Neural progenitor cell (in vitro differentiated cells): ENCODE results near the gene GNB2. TPM values are rescaled to one million over a fixed set of nuclear protein-coding genes. Genes with fewer than 3 reads are reported as not detected.
"Not testable (repeated sequence)": the region's sequence is repeated elsewhere in the genome, so short reads cannot be mapped to it uniquely, and the experiment has no call there.

Source experiments
- DNase-seq: peaks from one replicate; pipeline ENCODE4 v3.0.0-alpha.2; 2016; ENCODE audit warnings: low spot score
- H2AFZ ChIP-seq: fragments of 200-600 bp; sonication (generic); replicated peaks from 2 replicates; pipeline ENCODE4 v1.6.1; 2016; ENCODE audit warnings: antibody characterized with exemption
- H3F3A ChIP-seq: fragments of 200-600 bp; sonication (generic); 2 replicates; pipeline ENCODE4 v1.6.1; 2016; ENCODE audit warnings: antibody characterized with exemption, low read depth
- H3K27ac ChIP-seq: fragments of 200-600 bp; sonication (generic); 2 replicates; pipeline ENCODE4 v1.5.1; 2016; ENCODE audit warnings: mild to moderate bottlenecking
- H3K27me3 ChIP-seq: fragments of 200-600 bp; sonication (generic); 2 replicates; pipeline ENCODE4 v1.6.1; 2016; ENCODE audit warnings: mild to moderate bottlenecking, moderate library complexity
- H3K36me3 ChIP-seq: fragments of 200-600 bp; sonication (generic); 2 replicates; pipeline ENCODE4 v1.5.1; 2016
- H3K4me1 ChIP-seq: fragments of 200-600 bp; sonication (generic); 2 replicates; pipeline ENCODE4 v1.6.1; 2016; ENCODE audit warnings: mixed run types
- H3K4me2 ChIP-seq: fragments of 200-600 bp; sonication (generic); 2 replicates; pipeline ENCODE4 v1.6.1; 2016
- H3K4me3 ChIP-seq: fragments of 200-600 bp; sonication (generic); 2 replicates; pipeline ENCODE4 v1.5.1; 2016
- H3K79me2 ChIP-seq: fragments of 200-600 bp; sonication (generic); 2 replicates; pipeline ENCODE4 v1.6.1; 2016; ENCODE audit warnings: low read depth
- H3K9ac ChIP-seq: fragments of 200-600 bp; sonication (generic); 2 replicates; pipeline ENCODE4 v1.6.1; 2016
- H3K9me3 ChIP-seq: fragments of 200-600 bp; sonication (generic); 2 replicates; pipeline ENCODE4 v1.5.1; 2016; ENCODE audit warnings: low read depth
- H4K20me1 ChIP-seq: fragments of 200-600 bp; sonication (generic); 2 replicates; pipeline ENCODE4 v1.6.1; 2016; ENCODE audit warnings: low read depth
- H3K27ac Mint-ChIP-seq: 3 replicates; pipeline ENCODE4 v1.8.0; 2021; ENCODE audit warnings: mixed read lengths
- H3K27me3 Mint-ChIP-seq: 2 replicates; pipeline ENCODE4 v1.8.0; 2022; ENCODE audit warnings: low read depth, mild to moderate bottlenecking, inconsistent platforms, moderate library complexity, mixed read lengths; ENCODE audit not compliant: insufficient read depth
- H3K36me3 Mint-ChIP-seq: 3 replicates; pipeline ENCODE4 v1.8.0; 2021; ENCODE audit warnings: mixed read lengths
- H3K4me1 Mint-ChIP-seq: 3 replicates; pipeline ENCODE4 v1.8.0; 2021; ENCODE audit warnings: mixed read lengths
- H3K4me3 Mint-ChIP-seq: 3 replicates; pipeline ENCODE4 v1.8.0; 2021; ENCODE audit warnings: mild to moderate bottlenecking, moderate library complexity, mixed read lengths
- H3K9me3 Mint-ChIP-seq: 3 replicates; pipeline ENCODE4 v1.8.0; 2020; ENCODE audit warnings: mixed read lengths
- CTCF ChIP-seq: fragments of 200-600 bp; sonication (generic); IDR thresholded peaks from 2 replicates; pipeline ENCODE4 v1.5.1; 2017; ENCODE audit warnings: antibody characterized with exemption, mild to moderate bottlenecking
- EZH2 ChIP-seq: fragments of 200-600 bp; sonication (generic); IDR thresholded peaks from 2 replicates; pipeline ENCODE4 v1.6.1; 2017; ENCODE audit warnings: antibody characterized with exemption, mild to moderate bottlenecking, moderate library complexity
- EZH2phosphoT487 ChIP-seq: fragments of 200-600 bp; sonication (generic); IDR thresholded peaks from 2 replicates; pipeline ENCODE4 v1.6.1; 2017; ENCODE audit warnings: antibody characterized with exemption
- total RNA-seq: library from RNA; depleted of rRNA; stranded (reverse); fragments of >200 nt; gene quantifications from 2 replicates; pipeline ENCODE4 v1.2.3, GENCODE V29; 2015; ENCODE audit warnings: low replicate concordance

The GNB2 gene
- total RNA-seq, 1 donor from 2014 or later, result 54.3 TPM

GRCh38 chr7:100655908-100656674, 17.4 kb upstream of the GNB2 start, which contains the start of gene ACTL6B:
ACTL6B (minus strand) TSS chr7:100656448; CDS start chr7:100656354, 94 bp downstream.
- Mint-ChIP-seq H3K36me3 (no peaks in the 10 kb centered on the region), H3K27ac (no peak within 1 kb of the TSS), H3K4me3 (peak within 1 kb of the TSS; percentile 73), H3K9me3 (no peaks in the 10 kb centered on the region), H3K4me1 (peaks cover 5% of the 10 kb centered on the region), H3K27me3 (peaks cover 37% of the 10 kb centered on the region)
- Histone ChIP-seq H3K79me2 (no peaks in the 10 kb centered on the region), H3K4me3 (no peak within 1 kb of the TSS), H2AFZ (no peak within 1 kb of the TSS), H3K27ac (no peak within 1 kb of the TSS), H3K36me3 (no peaks in the 10 kb centered on the region), H4K20me1 (peaks cover 11% of the 10 kb centered on the region), H3K4me1 (no peaks in the 10 kb centered on the region), H3K9ac (no peak within 1 kb of the TSS), H3K4me2 (peak within 1 kb of the TSS; percentile 70), H3K9me3 (no peaks in the 10 kb centered on the region), H3F3A (peaks cover 3% of the 10 kb centered on the region), H3K27me3 (peaks cover 59% of the 10 kb centered on the region)
- TF ChIP-seq CTCF, result no peak
- peak; percentile 56 for TF ChIP-seq EZH2phosphoT487
- peak; percentile 57 for TF ChIP-seq EZH2
- peak; percentile 95 for DNase-seq

DNA sequence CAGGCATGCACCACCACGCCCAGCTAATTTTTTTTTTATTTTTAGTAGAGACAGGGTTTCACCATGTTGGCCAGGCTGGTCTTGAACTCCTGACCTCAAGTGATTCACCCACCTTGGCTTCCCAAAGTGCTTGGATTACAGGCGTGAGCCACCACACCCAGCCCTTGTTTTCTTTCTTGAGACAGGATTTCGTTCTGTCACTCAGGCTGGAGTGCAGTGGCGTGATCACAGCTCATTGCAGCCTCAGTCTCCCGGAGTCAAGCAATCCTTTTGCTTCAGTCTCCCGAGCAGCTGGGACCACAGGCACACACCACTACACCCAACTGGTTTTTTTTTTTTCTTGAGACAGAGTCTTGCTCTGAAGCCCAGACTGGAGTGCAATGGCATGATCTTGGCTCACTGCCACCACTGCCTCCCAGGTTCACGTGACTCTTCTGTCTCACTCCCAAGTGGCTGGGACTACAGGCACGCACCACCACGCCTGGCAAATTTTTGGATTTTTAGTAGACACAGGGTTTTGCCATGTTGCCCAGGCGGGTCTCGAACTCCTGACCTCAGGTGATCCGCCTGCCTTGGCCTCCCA, 11.3 kb upstream of the GNB2 start:
- not testable (repeated sequence) for H3K9ac ChIP-seq, H3K9me3 Mint-ChIP-seq, H3K36me3 Mint-ChIP-seq, H3K4me3 Mint-ChIP-seq, H4K20me1 ChIP-seq, H3F3A ChIP-seq, H2AFZ ChIP-seq, H3K36me3 ChIP-seq, H3K27ac Mint-ChIP-seq, H3K79me2 ChIP-seq, H3K4me2 ChIP-seq, H3K27ac ChIP-seq, DNase-seq, H3K4me1 ChIP-seq, H3K9me3 ChIP-seq, H3K4me1 Mint-ChIP-seq, H3K4me3 ChIP-seq
- H3K27me3 Mint-ChIP-seq, result peaks cover 27% of the 10 kb centered on the region
- H3K27me3 ChIP-seq, result peaks cover 15% of the 10 kb centered on the region

- Histone ChIP-seq H3K79me2 (no peaks in the 10 kb centered on the region), H4K20me1 (no peaks in the 10 kb centered on the region)
Measured at GRCh38 chr7:100665168-100665726, 8.3 kb upstream of the GNB2 start.

More at GRCh38 chr7:100665168-100665726, 8.3 kb upstream of the GNB2 start:
- H3K4me1 ChIP-seq, result no peaks in the 10 kb centered on the region
- no peak overlapping the region for H2AFZ ChIP-seq
- Mint-ChIP-seq H3K4me1 (no peaks in the 10 kb centered on the region), H3K4me3 (no peak overlapping the region), H3K36me3 (no peaks in the 10 kb centered on the region), H3K27me3 (peaks cover 23% of the 10 kb centered on the region), H3K9me3 (no peaks in the 10 kb centered on the region), H3K27ac (no peak overlapping the region)
- H3K9me3 ChIP-seq, result no peaks in the 10 kb centered on the region
- no peak overlapping the region for H3K4me3 ChIP-seq
- H3K27ac ChIP-seq, result no peak overlapping the region
- no peak for DNase-seq
- H3K27me3 ChIP-seq, result peaks cover 5% of the 10 kb centered on the region
- no peaks in the 10 kb centered on the region for H3K36me3 ChIP-seq
- H3K4me2 ChIP-seq, result no peak overlapping the region
- TF ChIP-seq CTCF (no peak), EZH2phosphoT487 (no peak), EZH2 (no peak)
- H3F3A ChIP-seq, result no peaks in the 10 kb centered on the region
- H3K9ac ChIP-seq, result no peak overlapping the region
